ENCODE results near the gene MAD1L1. TPM values are rescaled to one million over a fixed set of nuclear protein-coding genes. Genes with fewer than 3 reads are reported as not detected.

MAD1L1 gene
- total and polyA plus RNA-seq, 2 experiments from 2014 or later = 38.2 to 69.8 TPM

- no peak for DNase-seq
These were observed 445.5 kb downstream of the MAD1L1 start for GRCh38 chr7:1787241-1787640.

DNA sequence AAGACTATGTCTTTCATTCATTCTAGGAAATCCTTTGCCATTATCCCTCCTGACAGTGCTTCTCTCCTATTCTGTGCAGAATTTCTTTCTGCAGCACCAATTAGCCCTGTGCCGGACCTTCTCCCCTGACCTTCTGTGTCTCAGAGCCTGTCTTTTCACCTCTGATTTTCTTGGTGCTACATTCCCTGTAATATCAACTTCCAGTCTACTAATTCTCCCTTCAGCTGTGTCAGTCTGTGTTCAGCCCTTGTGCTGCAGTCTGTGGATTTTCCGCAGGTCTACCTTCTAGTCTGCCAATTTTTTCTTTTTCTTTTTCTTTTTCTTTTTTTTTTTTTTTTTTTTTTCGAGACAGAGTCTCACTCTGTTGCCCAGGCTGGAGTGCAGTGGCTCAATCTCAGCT lies 446.9 kb downstream of the MAD1L1 start:
- Histone ChIP-seq H3F3A (ENCODE audit: insufficient read depth) (no peaks in the 10 kb centered on the region), H3K4me1 (ENCODE audit: insufficient read depth) (no peaks in the 10 kb centered on the region), H3K79me2 (ENCODE audit: insufficient read depth) (no peaks in the 10 kb centered on the region), H3K9ac (no peak overlapping the region), H3K9me2 (ENCODE audit: insufficient read depth) (no peaks in the 10 kb centered on the region), H4K20me1 (ENCODE audit: insufficient read depth) (no peaks in the 10 kb centered on the region; the same call in 1 of the 2 replicates), H2AFZ (no peak overlapping the region), H3K36me3 (ENCODE audit: low read depth) (no peaks in the 10 kb centered on the region), H3K27me3 (replicated peaks; ENCODE audit: insufficient read depth) (peaks cover 9% of the 10 kb centered on the region), H3K27ac (no peak overlapping the region), H3K4me3 (no peak overlapping the region), H3K4me2 (ENCODE audit: unreplicated experiment) (no peak overlapping the region), H3K9me3 (ENCODE audit: low read depth) (no peaks in the 10 kb centered on the region)
- in situ Hi-C loops (cut with MboI) = no loop called here
- no peak for TF ChIP-seq EZH2phosphoT487 (IDR thresholded peaks at IDR 0.05; ENCODE audit: insufficient read depth, low read depth)
- TF ChIP-seq EZH2 (IDR thresholded peaks at IDR 0.05; ENCODE audit: insufficient read depth, poor library complexity, severe bottlenecking) = no peak
- no peak for DNase-seq
- WGBS, 2 experiments (ENCODE audit: low coverage in 1 of 2, low lambda C conversion rate in 2 of 2, missing lambda C conversion rate in 2 of 2) = 65 to 72% methylated on average over 3 of the region's 3 CpGs

More at GRCh38 chr7:1787241-1787640, 445.5 kb downstream of the MAD1L1 start:
- H3K4me3 ChIP-seq = no peak overlapping the region
- H3K27ac ChIP-seq = no peak overlapping the region
- H2AFZ ChIP-seq = no peak overlapping the region
- no peaks in the 10 kb centered on the region for H3K9me3 ChIP-seq (ENCODE audit: low read depth)
- no peaks in the 10 kb centered on the region for H3F3A ChIP-seq (ENCODE audit: insufficient read depth)
- H3K9me2 ChIP-seq (ENCODE audit: insufficient read depth) = no peaks in the 10 kb centered on the region
- no peaks in the 10 kb centered on the region for H3K36me3 ChIP-seq (ENCODE audit: low read depth)
- H4K20me1 ChIP-seq (ENCODE audit: insufficient read depth) = no peaks in the 10 kb centered on the region
- no peaks in the 10 kb centered on the region for H3K4me1 ChIP-seq (ENCODE audit: insufficient read depth)
- peaks cover 9% of the 10 kb centered on the region for H3K27me3 ChIP-seq (replicated peaks; ENCODE audit: insufficient read depth)
- in situ Hi-C loops (cut with MboI) = no loop called here
- H3K9ac ChIP-seq = no peak overlapping the region
- no peak for TF ChIP-seq EZH2 (IDR thresholded peaks at IDR 0.05; ENCODE audit: insufficient read depth, poor library complexity, severe bottlenecking)
- TF ChIP-seq EZH2phosphoT487 (IDR thresholded peaks at IDR 0.05; ENCODE audit: insufficient read depth, low read depth) = no peak
- 72 to 78% methylated on average over 9 of the region's 9 CpGs for WGBS, 2 experiments (ENCODE audit: low coverage in 1 of 2, low lambda C conversion rate in 2 of 2, missing lambda C conversion rate in 2 of 2)
- no peak overlapping the region for H3K4me2 ChIP-seq (ENCODE audit: unreplicated experiment)
- no peaks in the 10 kb centered on the region for H3K79me2 ChIP-seq (ENCODE audit: insufficient read depth)

DNA sequence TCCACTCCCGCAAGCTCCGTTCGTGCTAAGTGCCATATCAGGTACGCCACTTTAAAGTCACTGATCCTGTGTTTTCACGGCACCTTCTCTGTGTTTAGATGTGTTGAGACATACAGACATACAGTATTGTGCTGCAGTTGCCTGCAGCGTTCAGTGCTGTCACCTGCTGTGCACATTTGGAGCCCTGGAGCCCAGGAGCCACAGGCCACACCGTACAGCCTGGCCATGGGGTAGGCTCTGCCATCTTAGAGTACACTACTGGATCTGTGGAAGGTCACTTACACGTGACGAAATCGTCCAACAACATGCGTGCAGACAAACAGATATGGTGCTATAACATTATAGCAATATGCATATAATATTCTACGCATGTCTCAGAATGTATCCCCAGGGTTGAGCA lies 451.4 kb downstream of the MAD1L1 start:
- no peak overlapping the region for H3K4me2 ChIP-seq (ENCODE audit: unreplicated experiment)
- no peak for DNase-seq
- no peaks in the 10 kb centered on the region for H3K4me1 ChIP-seq (ENCODE audit: insufficient read depth)
- TF ChIP-seq EZH2phosphoT487 (IDR thresholded peaks at IDR 0.05; ENCODE audit: insufficient read depth, low read depth) (no peak), EZH2 (IDR thresholded peaks at IDR 0.05; ENCODE audit: insufficient read depth, poor library complexity, severe bottlenecking) (no peak)
- H3K9ac ChIP-seq = no peak overlapping the region
- H3K27me3 ChIP-seq (replicated peaks; ENCODE audit: insufficient read depth) = peaks cover 13% of the 10 kb centered on the region; the same call in 1 of the 2 replicates
- no peaks in the 10 kb centered on the region for H3K79me2 ChIP-seq (ENCODE audit: insufficient read depth)
- no peaks in the 10 kb centered on the region; the same call in 1 of the 2 replicates for H4K20me1 ChIP-seq (ENCODE audit: insufficient read depth)
- no peaks in the 10 kb centered on the region for H3F3A ChIP-seq (ENCODE audit: insufficient read depth)
- H3K27ac ChIP-seq = no peak overlapping the region
- H3K9me3 ChIP-seq (ENCODE audit: low read depth) = no peaks in the 10 kb centered on the region
- no peak overlapping the region for H3K4me3 ChIP-seq
- in situ Hi-C loops (cut with MboI) = no loop called here
- no peaks in the 10 kb centered on the region for H3K36me3 ChIP-seq (ENCODE audit: low read depth)
- H2AFZ ChIP-seq = no peak overlapping the region
- WGBS, 2 experiments (ENCODE audit: low coverage in 1 of 2, low lambda C conversion rate in 2 of 2, missing lambda C conversion rate in 2 of 2) = 80 to 81% methylated on average over 12 of the region's 12 CpGs
- H3K9me2 ChIP-seq (ENCODE audit: insufficient read depth) = no peaks in the 10 kb centered on the region

GRCh38 chr7:1779445-1779844 lies 453.3 kb downstream of the MAD1L1 start:
- no peaks in the 10 kb centered on the region for H3K9me2 ChIP-seq (ENCODE audit: insufficient read depth)
- TF ChIP-seq EZH2phosphoT487 (IDR thresholded peaks at IDR 0.05; ENCODE audit: insufficient read depth, low read depth) (no peak), EZH2 (IDR thresholded peaks at IDR 0.05; ENCODE audit: insufficient read depth, poor library complexity, severe bottlenecking) (no peak)
- no peaks in the 10 kb centered on the region for H3F3A ChIP-seq (ENCODE audit: insufficient read depth)
- no peaks in the 10 kb centered on the region; the same call in 1 of the 2 replicates for H4K20me1 ChIP-seq (ENCODE audit: insufficient read depth)
- H3K27ac ChIP-seq = no peak overlapping the region
- no peak overlapping the region for H3K4me2 ChIP-seq (ENCODE audit: unreplicated experiment)
- H3K79me2 ChIP-seq (ENCODE audit: insufficient read depth) = no peaks in the 10 kb centered on the region
- no peak overlapping the region for H3K4me3 ChIP-seq
- no peaks in the 10 kb centered on the region for H3K9me3 ChIP-seq (ENCODE audit: low read depth)
- H3K9ac ChIP-seq = no peak overlapping the region
- WGBS, 2 experiments (ENCODE audit: low coverage in 1 of 2, low lambda C conversion rate in 2 of 2, missing lambda C conversion rate in 2 of 2) = 72 to 75% methylated on average over 14 of the region's 14 CpGs
- no peak overlapping the region for H2AFZ ChIP-seq
- no peaks in the 10 kb centered on the region for H3K36me3 ChIP-seq (ENCODE audit: low read depth)
- H3K4me1 ChIP-seq (ENCODE audit: insufficient read depth) = no peaks in the 10 kb centered on the region
- peaks cover 13% of the 10 kb centered on the region; the same call in 1 of the 2 replicates for H3K27me3 ChIP-seq (replicated peaks; ENCODE audit: insufficient read depth)
- DNase-seq = no peak
- in situ Hi-C loops (cut with MboI) = no loop called here

DNA sequence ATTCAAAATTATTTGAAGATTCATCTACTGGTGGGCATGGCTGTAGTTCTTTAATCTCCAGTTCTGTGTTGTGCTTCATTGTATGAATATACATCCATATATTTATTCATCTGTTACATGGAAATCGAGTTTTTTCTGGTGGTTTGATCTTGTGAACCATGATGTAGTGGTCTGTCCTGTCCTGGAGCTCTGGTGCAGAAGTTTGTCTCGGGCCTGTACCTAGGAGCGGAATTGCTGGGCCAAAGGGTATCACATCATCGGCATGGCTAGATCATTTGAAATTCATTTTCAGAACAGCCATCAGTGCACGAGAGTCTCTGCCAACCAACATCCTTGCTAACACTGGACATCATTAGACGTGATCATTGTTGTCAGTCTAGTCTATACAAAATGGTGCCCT lies 455.6 kb downstream of the MAD1L1 start:
- no peak for DNase-seq
- Histone ChIP-seq H2AFZ (no peak overlapping the region), H3K4me1 (ENCODE audit: insufficient read depth) (no peaks in the 10 kb centered on the region), H3K9ac (no peak overlapping the region), H3K9me3 (ENCODE audit: low read depth) (no peaks in the 10 kb centered on the region), H3K79me2 (ENCODE audit: insufficient read depth) (no peaks in the 10 kb centered on the region), H3K4me3 (no peak overlapping the region), H3K36me3 (ENCODE audit: low read depth) (no peaks in the 10 kb centered on the region), H4K20me1 (ENCODE audit: insufficient read depth) (no peaks in the 10 kb centered on the region; the same call in 1 of the 2 replicates), H3K27ac (no peak overlapping the region), H3K27me3 (replicated peaks; ENCODE audit: insufficient read depth) (peaks cover 4% of the 10 kb centered on the region; the same call in 1 of the 2 replicates), H3K4me2 (ENCODE audit: unreplicated experiment) (no peak overlapping the region), H3K9me2 (ENCODE audit: insufficient read depth) (no peaks in the 10 kb centered on the region), H3F3A (ENCODE audit: insufficient read depth) (no peaks in the 10 kb centered on the region)
- in situ Hi-C loops (cut with MboI) = no loop called here
- 52 to 54% methylated on average over 6 of the region's 6 CpGs for WGBS, 2 experiments (ENCODE audit: low coverage in 1 of 2, low lambda C conversion rate in 2 of 2, missing lambda C conversion rate in 2 of 2)
- no peak for TF ChIP-seq EZH2phosphoT487 (IDR thresholded peaks at IDR 0.05; ENCODE audit: insufficient read depth, low read depth)
- no peak for TF ChIP-seq EZH2 (IDR thresholded peaks at IDR 0.05; ENCODE audit: insufficient read depth, poor library complexity, severe bottlenecking)
